HG03442 (cell line): Measurements from ENCODE around the gene KCNQ1OT1.

Experiments used
- ATAC-seq: cut with Tn5 transposase; IDR thresholded peaks from one replicate; pipeline ENCODE4 v1.9.1; 2021; ENCODE audit warnings: mild to moderate bottlenecking, moderate library complexity; ENCODE audit not compliant: unreplicated experiment

KCNQ1OT1 gene

DNA sequence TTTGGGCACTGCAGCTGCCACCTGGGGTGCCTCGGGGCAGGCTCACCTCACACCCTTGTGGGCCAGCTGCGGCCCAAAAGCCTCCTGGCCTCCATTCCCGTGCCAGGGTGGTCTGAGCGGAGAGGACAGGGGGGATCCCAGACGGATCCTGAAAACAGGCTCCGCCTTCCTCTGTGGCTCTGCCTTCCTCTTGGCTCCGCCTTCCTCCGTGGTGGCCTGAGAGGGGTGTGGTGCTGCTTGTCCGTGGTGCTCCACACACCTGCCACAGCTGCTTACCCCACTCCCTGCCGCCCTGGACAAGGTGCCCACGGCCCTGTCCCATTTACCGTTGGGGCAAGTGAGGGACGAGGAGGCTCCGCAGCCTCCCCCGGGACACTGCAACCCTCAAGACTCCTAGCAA is 23.2 kb upstream of the KCNQ1OT1 start:
- ATAC-seq, result no peak

DNA sequence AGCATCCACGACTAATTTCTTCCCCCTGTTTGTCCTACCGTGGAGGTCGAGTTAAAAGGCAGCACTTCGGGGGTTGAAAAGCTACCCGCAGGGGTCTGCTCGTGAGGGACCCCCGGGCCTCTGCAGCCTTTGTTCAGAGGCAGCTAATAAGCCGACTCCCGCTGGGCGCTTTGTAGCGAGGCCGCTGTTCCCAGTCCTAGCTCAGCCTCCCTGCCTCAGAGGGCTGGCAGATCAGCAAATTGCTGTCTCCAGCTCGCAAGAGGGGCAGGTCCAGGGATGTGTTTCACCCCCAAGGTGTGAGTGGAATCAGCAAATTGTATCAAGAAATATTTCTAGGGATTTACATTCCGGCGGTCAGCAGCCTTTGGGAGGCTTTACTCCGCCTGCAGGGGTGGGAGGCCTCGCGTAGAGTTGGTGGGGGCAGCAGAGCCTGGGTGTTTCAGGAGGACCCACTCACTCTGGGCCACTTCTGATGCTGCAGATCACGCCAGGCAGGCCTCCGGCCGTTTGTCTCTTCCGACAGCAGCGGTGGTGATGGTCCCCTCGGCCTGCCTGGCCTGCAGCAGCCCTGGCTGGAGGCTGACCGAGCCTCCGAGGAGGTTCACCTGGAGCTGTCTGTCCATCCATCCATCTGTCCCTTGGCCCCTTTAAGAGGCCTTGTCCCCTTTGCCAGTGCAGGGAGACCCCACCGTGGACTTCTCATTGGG is 21.6 kb upstream of the KCNQ1OT1 start:
- ATAC-seq, result no peak

DNA sequence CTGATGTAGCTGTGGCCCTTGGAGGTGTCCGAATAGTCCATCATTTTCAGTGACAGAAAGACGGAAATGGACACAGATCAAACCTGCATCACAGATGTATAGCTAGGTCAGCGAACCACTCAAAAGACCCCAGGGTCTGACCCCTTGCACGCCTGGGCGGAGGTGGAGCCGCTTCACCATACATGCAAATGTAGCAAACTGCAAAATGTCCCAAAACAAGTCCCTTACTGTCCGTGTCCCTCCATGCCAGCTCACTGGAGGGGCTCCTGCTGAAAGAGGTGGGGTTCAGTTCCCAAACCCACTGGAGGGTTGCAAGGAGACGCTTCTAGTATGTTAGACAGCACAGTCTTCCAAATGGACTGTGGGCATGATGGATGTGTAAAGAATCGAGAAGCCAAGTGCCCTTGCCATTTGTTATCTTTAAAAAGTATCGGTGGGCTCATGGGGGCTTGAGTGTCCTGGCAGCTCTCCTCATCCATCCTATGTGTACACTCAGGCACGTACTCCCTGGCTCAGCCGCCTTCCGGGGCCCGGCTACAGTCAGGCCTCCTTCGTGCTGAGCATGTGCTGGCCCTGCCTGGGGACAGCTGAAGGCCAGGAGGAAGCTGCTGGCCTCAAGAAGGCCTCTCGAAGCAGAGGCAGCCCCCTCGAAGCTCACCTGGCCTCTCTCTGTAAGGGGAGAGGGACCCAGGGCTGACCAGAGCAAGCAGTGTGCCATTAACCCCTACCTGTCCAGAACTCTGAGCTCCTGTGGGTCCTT is 20.2 kb upstream of the KCNQ1OT1 start:
- no peak for ATAC-seq

DNA sequence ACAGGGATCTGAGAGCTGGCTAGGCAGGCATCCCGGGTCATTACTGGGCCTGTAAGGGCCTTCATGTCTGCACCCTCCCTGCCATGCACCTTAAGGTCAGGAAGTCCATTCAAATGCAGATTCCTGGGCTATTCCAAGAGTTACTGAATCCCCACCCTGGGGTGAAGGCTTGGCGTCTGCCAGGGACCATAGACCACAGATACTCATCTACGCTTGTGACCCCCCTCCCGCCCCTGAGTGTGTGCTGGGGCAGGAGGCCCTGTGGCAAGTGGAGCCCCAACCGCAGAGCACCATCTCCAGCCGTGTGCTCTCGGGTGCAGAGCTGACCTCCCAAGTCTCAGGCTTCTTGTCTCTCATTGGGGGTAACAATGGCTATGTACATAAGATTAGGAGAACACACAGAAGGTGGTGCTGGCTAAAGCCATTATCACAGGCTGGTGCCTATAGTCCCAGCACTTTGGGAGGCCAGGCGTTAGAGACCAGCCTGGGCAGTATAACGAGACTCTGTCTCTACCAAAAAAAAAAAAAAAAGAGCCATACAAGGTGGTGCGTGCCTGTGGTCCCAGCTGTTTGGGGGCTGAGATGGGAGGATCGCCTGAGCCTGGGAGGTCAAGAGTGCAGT is 19.1 kb upstream of the KCNQ1OT1 start:
- ATAC-seq, result no peak

DNA sequence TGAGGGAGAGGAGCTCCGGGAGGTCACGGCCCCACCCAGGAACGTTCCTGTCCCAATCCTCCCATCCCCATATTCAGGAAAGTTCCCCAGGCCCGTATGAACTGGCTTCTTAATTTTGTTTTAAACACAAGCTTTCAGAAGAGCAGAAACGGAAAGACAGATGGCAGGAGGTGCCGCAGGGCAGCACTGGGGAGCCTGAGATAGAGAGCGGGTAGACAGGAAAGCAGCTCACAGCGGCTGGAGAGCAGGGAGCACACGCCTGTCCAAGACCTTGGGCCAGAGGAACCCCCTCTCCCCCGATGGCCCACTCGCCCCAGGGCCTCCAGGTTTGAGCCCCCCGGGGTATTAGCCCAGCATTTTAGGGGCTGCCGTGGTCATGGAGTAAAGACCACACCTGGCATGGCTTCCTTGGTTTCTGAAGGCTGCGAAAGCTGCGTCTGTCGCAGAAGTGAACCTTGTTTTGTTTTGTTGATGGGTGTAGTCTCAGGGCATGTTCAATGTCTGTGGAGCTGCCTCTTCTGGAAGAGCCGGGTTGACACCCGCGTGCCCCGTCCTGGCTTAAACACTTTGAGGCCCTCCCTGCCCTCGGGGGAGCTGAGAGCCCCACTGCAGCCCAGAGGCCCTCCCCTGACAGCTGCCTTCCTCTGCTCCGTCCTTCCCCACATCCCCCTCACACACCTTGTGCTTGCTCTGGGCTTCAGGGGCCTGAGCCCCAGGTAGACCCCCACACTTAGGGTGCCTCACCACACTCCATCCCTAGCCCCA is 17.9 kb upstream of the KCNQ1OT1 start:
- no peak for ATAC-seq

DNA sequence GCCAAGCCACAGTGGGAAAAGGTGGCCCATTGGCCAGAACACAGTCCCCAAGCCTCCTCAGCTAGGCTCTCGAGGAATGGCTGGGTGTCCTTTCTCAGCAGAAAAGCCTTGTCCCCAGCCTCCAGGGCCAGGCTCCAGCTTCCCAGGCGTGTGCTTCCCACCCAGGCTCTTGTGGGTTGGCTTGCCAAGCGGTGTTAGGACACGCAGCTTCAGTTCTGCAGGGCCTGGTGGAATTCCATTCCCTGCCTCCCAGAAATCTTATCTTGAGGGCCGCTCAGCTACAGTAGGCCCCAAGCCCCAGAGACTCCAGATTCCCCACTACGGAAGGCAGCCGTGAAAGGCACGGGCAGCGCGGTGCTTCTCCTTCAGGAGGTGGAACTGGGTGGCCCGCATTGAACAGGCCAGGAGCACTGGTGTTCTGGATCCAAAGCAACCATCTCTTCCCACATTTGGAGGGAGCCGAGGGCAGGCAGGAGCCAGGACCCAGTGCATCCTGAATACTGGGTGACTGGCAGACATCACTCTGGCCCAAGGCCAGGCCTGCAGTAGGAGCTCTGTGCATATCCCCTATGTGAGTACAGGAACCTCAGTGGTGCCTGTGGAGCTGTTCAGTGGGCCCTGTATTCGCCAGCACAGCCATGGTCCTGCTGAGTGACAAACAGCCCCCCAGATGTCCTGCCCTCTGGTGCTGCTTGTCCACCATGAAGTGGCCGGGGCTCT is 16.7 kb upstream of the KCNQ1OT1 start:
- no peak for ATAC-seq

DNA sequence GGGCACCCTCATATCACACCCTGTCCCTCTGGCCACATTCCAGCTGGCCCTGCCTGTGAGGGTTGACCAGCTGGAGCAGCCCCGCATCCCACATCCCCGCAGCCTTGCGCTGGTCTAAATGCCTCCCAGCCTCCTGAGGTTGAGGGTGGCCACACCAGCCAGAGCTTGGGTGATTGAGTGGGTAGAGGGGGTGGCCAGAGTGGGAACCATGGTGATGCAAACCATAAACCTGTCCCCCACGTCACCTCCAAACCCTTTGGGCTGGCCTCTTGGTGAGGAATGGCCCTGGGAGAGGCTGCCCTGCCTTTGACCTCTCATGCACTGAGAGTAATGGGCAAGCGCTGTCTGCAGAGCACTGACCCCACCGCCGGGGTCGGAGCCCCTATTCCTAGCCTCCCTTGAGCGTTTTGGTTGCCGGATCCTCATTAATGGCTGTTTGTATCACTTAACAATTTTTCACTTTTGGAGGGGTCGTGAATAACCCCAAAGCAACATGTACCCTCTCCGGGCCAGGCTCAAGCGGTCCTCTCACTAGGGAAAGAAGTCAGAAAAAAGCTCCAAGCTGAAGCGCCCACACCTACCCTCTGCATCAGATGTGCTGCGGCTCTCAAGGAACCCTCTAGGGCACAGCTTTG is 16.0 kb upstream of the KCNQ1OT1 start:
- no peak for ATAC-seq

DNA sequence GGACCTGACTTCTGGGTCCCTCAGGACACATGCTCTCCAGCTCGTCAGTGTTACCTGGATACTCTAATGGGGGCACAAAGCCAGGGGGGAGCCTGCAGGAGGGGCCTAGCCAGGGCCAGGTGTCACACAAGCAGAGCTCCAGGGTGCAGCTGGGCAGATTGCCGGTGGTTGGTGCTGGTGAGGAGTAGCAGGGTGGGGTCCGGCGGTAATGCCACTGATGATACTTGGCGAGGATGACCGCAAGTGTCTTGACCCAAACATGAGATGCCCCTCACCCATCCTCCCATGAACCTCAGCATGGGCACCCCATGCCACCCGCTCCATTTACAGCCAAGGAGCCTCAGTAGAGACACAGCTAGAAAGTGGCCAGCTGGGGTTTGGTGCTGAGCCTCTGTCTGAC is 15.1 kb upstream of the KCNQ1OT1 start:
- no peak for ATAC-seq

DNA sequence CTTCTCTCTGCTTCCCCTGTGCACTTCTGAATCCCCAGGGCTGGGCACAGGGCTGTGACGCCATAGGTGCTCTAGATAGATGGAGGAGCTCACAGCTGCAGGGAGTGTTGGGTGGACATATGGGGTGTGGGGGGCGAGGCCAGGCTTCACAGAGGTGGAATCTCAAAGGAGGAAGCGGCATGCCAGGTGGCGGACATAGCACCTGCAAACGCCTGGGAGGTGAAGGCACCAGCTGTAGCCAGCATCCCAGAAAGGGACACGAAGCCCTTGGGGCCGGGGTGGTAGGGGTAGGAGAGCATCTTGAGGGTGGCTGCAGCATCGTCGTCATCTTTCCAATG is 14.6 kb upstream of the KCNQ1OT1 start:
- no peak for ATAC-seq

DNA sequence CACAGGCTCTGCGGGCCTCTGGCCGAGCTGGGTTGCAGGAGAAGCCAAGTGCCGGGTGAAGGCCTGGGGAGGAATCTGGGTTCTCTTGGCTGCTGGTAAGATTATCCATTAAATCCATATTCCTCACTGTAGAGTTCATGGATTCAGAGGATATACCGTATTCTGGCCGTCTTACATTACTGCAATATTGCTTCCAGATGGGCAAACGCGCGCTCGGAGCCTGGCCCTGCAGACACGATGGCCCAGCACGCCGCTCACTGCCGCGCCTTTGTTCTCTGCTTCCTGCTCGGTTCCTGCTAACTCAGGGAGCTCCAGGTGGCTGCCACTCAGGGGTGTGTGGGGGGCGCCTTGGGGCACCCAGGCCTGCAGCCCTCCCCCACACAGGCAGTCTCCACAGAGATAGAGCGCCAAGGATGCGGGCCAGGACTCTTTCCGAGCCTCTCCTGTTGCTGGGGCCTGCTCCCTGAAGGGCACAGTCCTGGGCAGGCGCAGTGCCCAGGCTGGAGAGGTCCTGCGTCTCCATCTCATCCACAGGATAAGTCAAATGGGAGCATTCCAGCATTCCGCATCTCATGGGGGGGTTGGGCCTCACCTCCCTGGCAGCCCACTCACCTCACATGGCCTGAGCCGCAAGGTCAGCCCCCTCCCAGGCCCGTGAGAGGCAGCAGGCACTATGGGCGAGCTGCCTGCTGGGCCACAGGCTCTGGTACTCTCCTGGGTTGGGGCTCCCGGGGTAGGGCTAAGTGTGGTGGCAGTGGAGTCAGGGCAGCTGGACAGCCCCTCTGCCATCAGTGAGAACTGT is 14.1 kb upstream of the KCNQ1OT1 start:
- ATAC-seq, result no peak

DNA sequence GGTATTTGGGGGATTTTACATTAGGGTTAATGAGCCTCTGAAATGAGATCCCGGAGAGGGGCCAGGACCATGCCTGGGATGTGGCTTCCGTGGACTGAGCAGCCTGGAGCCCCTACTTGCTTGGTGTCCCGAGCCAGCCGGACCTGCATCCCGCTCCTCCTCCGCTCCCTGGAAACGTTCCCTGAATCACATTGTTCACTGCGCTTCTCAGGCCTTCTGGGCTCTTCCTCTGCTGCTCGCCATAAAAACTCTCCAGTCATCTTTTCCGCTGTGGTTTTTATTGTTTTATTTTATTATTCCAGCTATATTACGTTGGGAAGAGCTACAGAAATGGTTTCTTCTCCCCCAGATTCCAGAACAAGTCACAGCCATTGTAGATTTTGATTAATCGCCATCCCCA is 13.3 kb upstream of the KCNQ1OT1 start:
- ATAC-seq, result no peak

DNA sequence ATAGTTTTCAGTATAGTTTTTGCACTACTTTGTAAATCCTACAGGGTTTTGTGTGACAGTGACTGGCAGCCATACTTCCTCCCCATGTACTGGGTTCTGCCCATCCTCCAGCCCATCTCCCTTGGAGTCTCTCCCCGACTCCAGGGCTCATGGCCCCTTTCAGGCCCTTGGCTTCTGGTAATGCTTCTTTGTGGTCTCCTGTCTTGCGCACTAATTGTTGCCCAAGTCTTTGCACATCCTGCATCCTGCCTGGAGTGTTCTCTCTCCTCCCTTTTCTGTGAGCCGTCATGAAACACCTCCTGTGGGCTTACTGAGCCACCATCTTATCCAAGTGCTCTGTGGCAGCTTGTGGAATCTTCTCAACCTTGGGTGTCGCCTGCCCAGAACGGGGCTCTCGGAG is 11.4 kb upstream of the KCNQ1OT1 start:
- no peak for ATAC-seq

DNA sequence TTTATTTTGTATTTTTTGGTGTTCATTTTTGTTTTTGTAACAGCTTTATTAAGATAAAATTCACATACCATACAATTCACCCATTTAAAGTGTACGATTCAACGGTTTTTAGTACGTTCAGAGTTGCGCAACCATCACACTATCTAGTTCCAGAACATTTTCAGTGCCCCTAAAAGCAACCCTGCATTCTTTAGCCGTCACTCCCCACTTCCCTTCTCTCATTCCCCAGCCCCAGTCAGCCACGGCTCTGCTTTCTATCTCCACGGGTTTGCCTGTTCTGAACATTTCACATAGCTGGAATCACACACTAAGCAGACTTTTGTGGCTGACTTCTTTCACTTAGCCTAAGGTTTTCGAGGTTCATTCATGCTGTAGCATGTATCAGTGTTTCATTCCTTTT is 9.6 kb upstream of the KCNQ1OT1 start:
- ATAC-seq, result no peak

DNA sequence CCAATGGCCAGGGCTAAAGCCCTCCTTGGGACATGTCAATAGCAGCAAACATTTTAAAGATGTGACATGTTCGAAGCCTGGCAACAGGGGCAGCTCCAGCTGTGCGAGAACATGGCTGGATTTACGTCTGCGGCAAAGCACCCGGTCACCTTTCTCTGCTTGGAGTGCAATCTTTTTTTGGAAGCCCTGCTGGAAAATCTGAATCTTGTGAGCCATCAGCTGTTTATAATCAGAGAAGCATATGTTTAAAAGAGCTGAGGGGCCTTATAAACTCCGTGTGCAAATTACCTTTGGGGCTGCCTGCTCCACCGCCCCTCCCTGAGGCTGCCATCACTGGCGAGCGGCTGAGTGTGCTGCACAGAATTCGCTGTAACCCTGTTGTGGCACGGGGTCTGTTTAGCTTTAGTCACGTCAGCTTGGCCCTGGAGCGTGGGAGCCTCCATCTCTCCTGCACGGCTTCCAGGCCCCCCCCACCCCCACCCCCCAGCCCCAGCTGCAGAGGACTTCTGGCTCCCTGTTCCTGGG is 9.0 kb upstream of the KCNQ1OT1 start:
- ATAC-seq, result no peak

DNA sequence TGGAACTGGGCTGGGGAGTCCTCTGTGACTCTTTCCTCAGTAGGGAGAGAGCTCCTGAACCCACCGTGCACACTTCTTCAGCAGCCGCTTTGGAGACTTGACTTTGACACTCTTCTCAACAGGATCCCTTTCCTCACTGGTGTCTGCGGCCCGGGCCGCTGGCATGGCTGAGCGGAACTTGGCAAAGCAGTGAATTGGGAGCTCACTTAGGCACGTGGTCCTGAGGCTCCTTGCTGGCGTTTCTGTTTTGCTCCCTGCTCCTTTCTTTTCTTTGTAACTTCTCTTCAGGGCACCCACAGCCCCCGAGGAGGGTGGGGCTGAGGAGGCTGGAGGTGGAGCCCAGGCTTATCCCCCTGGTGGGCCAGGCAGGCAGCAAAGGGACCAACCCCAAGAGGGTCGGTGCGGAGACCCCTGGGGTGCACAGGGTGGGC is 8.4 kb upstream of the KCNQ1OT1 start:
- ATAC-seq, result no peak

DNA sequence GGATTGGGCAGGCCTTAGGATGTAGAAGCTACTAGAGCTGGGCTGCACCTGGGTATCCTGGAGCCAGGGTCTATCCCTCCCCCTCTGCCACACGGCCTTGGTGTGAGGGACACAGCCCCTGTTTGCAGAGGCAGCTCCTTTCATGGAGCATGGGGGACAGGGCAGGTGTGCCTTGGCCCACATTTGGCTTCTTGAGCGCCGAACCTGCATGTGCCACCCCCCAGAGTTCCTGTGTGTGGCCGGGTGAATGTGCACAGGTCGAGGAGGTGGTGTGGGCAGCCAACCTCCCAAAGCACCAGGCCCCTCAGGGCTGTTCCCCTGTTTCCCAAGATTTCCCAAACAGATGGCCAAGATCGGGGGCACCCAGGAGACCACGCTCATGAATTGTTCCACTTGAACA is 7.9 kb upstream of the KCNQ1OT1 start:
- ATAC-seq, result no peak

DNA sequence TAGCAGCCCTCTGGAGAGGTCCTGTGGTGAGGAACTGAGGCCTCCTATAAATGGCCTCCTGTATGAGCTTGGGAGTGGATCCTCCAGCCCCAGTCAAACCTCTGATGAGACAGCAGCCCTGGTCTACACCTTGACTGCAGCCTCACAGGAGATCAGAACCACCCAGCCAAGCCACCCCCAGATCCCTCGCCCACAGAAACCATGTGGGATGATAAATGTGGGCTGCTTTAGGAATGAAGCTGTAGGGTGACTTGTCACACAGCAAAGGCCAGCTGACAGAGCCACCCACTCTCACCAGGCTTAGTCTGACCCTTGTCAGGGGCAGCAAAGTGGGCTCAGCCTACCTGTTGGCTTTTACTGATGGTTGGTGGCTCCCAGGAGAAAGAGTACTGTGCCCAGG is 6.5 kb upstream of the KCNQ1OT1 start:
- ATAC-seq, result no peak

DNA sequence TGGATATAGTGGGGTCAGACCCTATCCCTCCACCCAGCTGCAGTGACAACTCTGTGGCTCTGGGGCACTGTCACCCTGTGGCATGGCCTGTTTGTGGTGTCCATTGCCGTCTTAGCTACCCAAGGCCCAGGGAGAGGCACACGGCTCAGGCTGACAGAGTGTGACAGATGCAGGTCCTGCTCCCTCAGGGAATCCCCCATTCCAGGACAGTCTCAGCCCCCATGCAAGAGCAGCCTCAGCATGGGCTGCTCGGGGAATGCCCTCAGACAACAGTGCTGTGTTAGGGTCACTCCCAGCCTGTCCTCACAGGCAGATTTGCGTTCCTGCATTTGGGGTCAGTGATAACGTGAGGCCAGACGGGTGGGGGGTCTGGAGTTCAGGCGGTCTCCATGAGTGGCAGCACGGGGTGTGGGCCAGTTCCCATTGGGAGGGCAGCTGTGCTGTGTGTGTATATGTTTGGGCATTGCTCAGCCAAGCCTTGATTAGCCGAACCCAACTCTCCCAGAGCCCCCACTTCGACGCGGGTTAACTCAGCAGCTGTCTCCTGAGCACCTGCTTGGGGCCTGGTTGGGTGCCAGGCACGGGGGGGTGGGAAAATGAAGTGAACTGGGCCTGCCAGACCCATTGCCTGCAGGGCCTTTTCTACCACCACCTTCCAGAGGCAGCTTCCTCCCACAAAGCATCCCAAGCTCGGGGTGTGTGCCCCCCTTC is 5.3 kb upstream of the KCNQ1OT1 start:
- no peak for ATAC-seq

DNA sequence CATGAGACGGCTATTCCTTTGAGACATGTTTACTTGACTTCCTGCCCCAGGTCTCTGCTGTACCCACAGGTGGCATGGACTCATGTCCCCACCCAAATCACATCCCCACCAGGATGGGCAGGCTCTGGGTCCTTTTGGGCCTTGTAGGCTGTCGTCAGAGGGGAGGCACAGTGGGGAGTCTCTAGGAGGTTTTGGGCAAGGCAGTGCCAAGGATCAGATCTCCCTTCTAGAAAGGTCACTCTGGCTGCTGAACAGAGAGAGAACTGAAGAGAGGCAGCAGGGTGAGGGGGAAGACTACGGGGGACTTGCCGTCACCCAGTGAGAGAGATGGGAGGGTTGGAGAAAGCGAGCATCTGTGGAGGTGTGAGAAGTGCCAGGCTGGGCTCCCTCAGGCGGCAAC is 4.6 kb upstream of the KCNQ1OT1 start:
- ATAC-seq, result no peak
